Fibroblast of lung (primary cell): Measurements from ENCODE around the gene ZNF764.

Experiments
- EZH2 ChIP-seq: IDR thresholded peaks from 2 replicates; pipeline ENCODE4 v1.5.1; 2012; ENCODE audit warnings: low read length, control low read depth, mild to moderate bottlenecking; ENCODE audit errors: missing control alignments
- TF ChIP-seq, protein P1 (sequence below), 2 donors: IDR thresholded peaks in 1 of 2; conservative IDR thresholded peaks in 1 of 2; 1 replicate in 1 of 2; 2 replicates in 1 of 2; pipeline ENCODE4 v1.5.1; 2011 to 2012; ENCODE audit warnings: low read length in 2 of 2, control low read depth in 1 of 2, inconsistent platforms in 1 of 2, low read depth in 1 of 2, mild to moderate bottlenecking in 1 of 2

DNA sequence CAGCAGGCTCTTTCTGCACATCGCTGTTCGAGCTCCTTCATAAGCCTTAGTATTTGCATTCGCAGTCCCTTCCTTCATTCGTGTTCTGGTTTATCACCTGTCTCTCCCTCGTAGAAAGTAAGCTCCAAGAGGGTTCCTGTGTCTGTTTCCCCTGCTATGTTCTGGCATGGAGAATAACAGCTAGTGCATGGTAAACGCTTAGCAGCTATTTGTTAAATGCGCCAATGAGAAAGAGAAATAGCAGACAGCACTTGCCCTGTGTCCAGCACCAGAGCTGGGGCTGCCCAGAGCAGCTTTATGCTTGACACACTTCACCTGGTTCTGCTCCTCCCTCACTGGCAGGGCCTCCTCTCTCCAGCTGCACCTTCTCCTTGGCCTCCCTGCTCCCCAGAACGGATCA, 7.8 kb upstream of the ZNF764 start:
- TF ChIP-seq, protein P1, sequence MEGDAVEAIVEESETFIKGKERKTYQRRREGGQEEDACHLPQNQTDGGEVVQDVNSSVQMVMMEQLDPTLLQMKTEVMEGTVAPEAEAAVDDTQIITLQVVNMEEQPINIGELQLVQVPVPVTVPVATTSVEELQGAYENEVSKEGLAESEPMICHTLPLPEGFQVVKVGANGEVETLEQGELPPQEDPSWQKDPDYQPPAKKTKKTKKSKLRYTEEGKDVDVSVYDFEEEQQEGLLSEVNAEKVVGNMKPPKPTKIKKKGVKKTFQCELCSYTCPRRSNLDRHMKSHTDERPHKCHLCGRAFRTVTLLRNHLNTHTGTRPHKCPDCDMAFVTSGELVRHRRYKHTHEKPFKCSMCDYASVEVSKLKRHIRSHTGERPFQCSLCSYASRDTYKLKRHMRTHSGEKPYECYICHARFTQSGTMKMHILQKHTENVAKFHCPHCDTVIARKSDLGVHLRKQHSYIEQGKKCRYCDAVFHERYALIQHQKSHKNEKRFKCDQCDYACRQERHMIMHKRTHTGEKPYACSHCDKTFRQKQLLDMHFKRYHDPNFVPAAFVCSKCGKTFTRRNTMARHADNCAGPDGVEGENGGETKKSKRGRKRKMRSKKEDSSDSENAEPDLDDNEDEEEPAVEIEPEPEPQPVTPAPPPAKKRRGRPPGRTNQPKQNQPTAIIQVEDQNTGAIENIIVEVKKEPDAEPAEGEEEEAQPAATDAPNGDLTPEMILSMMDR (conservative IDR thresholded peaks at IDR 0.05 in 1 of 2, IDR thresholded peaks at IDR 0.05 in 1 of 2; ENCODE audit: low read depth in 1 of 2, low read length in 2 of 2), result no peak
- no peak for TF ChIP-seq EZH2
